OCI-LY1 (cell line): ENCODE data around the gene E2F1.

ENCODE experiments used
- EZH2 ChIP-seq: fragments of 200-600 bp; sonication (generic), shearing (Covaris generic); IDR thresholded peaks from 2 replicates; pipeline ENCODE4 v1.8.0; 2017; ENCODE audit warnings: borderline replicate concordance, mixed run types, mild to moderate bottlenecking, antibody characterized with exemption, low read length, moderate library complexity, mixed read lengths
- TF ChIP-seq, protein P1 (sequence below): fragments of 200-600 bp; sonication (generic), shearing (Covaris generic); IDR thresholded peaks from 2 replicates; pipeline ENCODE4 v1.5.1; 2017; ENCODE audit warnings: mild to moderate bottlenecking, antibody characterized with exemption, low read length, moderate library complexity, mixed read lengths

DNA sequence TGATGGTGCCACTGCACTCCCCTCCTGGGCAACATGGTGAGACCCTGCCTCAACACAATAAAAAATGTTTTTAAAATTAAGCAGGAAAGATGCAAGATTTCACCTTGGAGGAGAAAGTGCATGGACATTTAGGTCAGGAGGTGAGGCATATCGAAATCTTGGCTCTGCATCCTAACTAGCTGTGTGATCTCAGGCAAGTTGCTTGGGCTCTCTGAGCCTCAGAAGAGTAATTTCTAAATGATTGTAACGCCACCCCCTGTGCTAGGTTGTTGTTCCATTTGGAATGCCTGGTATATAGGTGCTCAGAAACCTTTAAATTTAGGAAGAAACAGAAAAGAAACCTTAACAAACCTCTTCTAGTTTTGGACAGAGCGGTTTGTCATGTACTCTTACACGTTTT, 60.0 kb downstream of the E2F1 start:
- TF ChIP-seq, protein P1, sequence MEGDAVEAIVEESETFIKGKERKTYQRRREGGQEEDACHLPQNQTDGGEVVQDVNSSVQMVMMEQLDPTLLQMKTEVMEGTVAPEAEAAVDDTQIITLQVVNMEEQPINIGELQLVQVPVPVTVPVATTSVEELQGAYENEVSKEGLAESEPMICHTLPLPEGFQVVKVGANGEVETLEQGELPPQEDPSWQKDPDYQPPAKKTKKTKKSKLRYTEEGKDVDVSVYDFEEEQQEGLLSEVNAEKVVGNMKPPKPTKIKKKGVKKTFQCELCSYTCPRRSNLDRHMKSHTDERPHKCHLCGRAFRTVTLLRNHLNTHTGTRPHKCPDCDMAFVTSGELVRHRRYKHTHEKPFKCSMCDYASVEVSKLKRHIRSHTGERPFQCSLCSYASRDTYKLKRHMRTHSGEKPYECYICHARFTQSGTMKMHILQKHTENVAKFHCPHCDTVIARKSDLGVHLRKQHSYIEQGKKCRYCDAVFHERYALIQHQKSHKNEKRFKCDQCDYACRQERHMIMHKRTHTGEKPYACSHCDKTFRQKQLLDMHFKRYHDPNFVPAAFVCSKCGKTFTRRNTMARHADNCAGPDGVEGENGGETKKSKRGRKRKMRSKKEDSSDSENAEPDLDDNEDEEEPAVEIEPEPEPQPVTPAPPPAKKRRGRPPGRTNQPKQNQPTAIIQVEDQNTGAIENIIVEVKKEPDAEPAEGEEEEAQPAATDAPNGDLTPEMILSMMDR, result no peak
- TF ChIP-seq EZH2, result no peak
